ENCODE measurements around the gene ATMIN.

Gene ATMIN

DNA sequence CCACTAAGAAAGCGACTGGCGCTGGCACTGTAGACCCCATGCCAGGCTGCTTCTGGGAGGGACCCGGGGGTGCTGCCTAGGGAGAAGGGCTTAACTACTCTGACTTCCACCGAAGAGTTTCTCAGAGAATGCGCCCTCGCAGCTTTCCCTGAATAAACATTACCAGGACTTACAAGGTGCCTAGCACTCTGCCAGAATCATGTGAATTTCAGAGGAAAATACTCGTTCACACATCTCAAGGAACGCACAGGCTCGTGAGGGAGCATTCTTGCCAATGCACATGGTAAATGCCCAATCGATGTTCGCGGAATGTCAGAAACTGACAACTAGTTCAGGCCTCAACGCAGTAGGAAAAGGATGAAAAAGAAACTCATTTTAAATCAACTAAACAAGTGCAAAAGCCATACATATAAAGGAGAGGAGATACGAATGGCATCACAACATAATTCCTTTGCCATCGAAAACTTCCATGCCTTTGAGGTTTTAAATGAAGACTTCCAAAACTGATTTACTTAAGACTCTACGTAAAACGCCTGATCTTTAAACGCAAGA is 30.0 kb upstream of the ATMIN start:
- peak overlapping the region; percentile 94 for H3K27ac ChIP-seq
- TF ChIP-seq, protein P1, sequence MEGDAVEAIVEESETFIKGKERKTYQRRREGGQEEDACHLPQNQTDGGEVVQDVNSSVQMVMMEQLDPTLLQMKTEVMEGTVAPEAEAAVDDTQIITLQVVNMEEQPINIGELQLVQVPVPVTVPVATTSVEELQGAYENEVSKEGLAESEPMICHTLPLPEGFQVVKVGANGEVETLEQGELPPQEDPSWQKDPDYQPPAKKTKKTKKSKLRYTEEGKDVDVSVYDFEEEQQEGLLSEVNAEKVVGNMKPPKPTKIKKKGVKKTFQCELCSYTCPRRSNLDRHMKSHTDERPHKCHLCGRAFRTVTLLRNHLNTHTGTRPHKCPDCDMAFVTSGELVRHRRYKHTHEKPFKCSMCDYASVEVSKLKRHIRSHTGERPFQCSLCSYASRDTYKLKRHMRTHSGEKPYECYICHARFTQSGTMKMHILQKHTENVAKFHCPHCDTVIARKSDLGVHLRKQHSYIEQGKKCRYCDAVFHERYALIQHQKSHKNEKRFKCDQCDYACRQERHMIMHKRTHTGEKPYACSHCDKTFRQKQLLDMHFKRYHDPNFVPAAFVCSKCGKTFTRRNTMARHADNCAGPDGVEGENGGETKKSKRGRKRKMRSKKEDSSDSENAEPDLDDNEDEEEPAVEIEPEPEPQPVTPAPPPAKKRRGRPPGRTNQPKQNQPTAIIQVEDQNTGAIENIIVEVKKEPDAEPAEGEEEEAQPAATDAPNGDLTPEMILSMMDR (IDR thresholded peaks at IDR 0.05), result no peak
- no peak for TF ChIP-seq ZFX (IDR thresholded peaks at IDR 0.05; ENCODE audit: borderline replicate concordance)

- peak overlapping the region; percentile 94 for H3K27ac ChIP-seq
- TF ChIP-seq, protein P1 (IDR thresholded peaks at IDR 0.05), result no peak
- TF ChIP-seq ZFX (IDR thresholded peaks at IDR 0.05; ENCODE audit: borderline replicate concordance), result no peak
Observed at GRCh38 chr16:81006211-81006812, 29.3 kb upstream of the ATMIN start.

- TF ChIP-seq, protein P1 (IDR thresholded peaks at IDR 0.05), result no peak
- no peak for TF ChIP-seq ZFX (IDR thresholded peaks at IDR 0.05; ENCODE audit: borderline replicate concordance)
- H3K27ac ChIP-seq, result peak within 1 kb of the TSS; percentile 94
Observed at GRCh38 chr16:81006813-81007695, 28.6 kb upstream of the ATMIN start, which contains the start of the genes CENPN and CMC2. CENPN (plus strand) TSS chr16:81007214; CDS start chr16:81011940, 4,726 bp downstream. CMC2 (minus strand) TSS chr16:81006885; CDS start chr16:80997394, 9,491 bp downstream.

- peak overlapping the region; percentile 94 for H3K27ac ChIP-seq
- TF ChIP-seq, protein P1 (IDR thresholded peaks at IDR 0.05), result no peak
- no peak for TF ChIP-seq ZFX (IDR thresholded peaks at IDR 0.05; ENCODE audit: borderline replicate concordance)
Observed at GRCh38 chr16:81008505-81008789, 27.2 kb upstream of the ATMIN start.

GRCh38 chr16:81012974-81013373 is 22.7 kb upstream of the ATMIN start:
- no peak overlapping the region; the same call in 1 of the 2 replicates for H3K27ac ChIP-seq

GRCh38 chr16:81014672-81015071 is 21.0 kb upstream of the ATMIN start:
- H3K27ac ChIP-seq, result no peak overlapping the region
- TF ChIP-seq ZFX (IDR thresholded peaks at IDR 0.05; ENCODE audit: borderline replicate concordance), result no peak
- TF ChIP-seq, protein P1 (IDR thresholded peaks at IDR 0.05), result no peak

More at GRCh38 chr16:81012974-81013373, 22.7 kb upstream of the ATMIN start:
- no peak for TF ChIP-seq ZFX (IDR thresholded peaks at IDR 0.05; ENCODE audit: borderline replicate concordance)
- TF ChIP-seq, protein P1 (IDR thresholded peaks at IDR 0.05), result no peak
